Activated CD4-positive, alpha-beta memory T cell treated with anti-CD3 and anti-CD28 coated beads for 36 hours (primary cell): ENCODE data around the gene CARNS1. TPM values are rescaled to one million over a fixed set of nuclear protein-coding genes. Genes with fewer than 3 reads are reported as not detected.

ENCODE experiments used
- CTCF ChIA-PET: fragments of 350-600 bp; sonication (Branson Sonifier 250); formaldehyde crosslinking; loops from one replicate; lab custom pipeline; 2021; ENCODE audit warnings: antibody characterized with exemption, inconsistent platforms; lab: Charles Lee
- POLR2A ChIA-PET: fragments of 350-600 bp; sonication (Branson Sonifier 250); formaldehyde crosslinking; loops from one replicate; lab custom pipeline; 2021; ENCODE audit warnings: antibody characterized with exemption; lab: Charles Lee
- DNase-seq: peaks from one replicate; pipeline ENCODE4 v3.0.0-alpha.2; 2020
- H3K27ac Mint-ChIP-seq: one replicate; pipeline ENCODE4 v1.8.0; 2021; ENCODE audit warnings: mixed read lengths
- H3K27me3 Mint-ChIP-seq: one replicate; pipeline ENCODE4 v1.8.0; 2021; ENCODE audit warnings: mixed read lengths
- H3K36me3 Mint-ChIP-seq: one replicate; pipeline ENCODE4 v1.8.0; 2021; ENCODE audit warnings: mixed read lengths
- H3K4me1 Mint-ChIP-seq: one replicate; pipeline ENCODE4 v1.8.0; 2021; ENCODE audit warnings: low read depth, mixed read lengths
- H3K4me3 Mint-ChIP-seq: one replicate; pipeline ENCODE4 v1.8.0; 2021; ENCODE audit warnings: mild to moderate bottlenecking, mixed read lengths
- H3K9me3 Mint-ChIP-seq: one replicate; pipeline ENCODE4 v1.8.0; 2021; ENCODE audit warnings: mixed read lengths
- intact Hi-C: fragments of 100-400 bp; cut with micrococcal nuclease; formaldehyde crosslinking; loops from one replicate; pipeline ENCODE4 v1.15.1; 2023
- total RNA-seq, 2 experiments: library from RNA; stranded (reverse); gene quantifications; one replicate each; pipeline ENCODE4 v1.2.3, GENCODE V29; 2021

Gene CARNS1, protein sequence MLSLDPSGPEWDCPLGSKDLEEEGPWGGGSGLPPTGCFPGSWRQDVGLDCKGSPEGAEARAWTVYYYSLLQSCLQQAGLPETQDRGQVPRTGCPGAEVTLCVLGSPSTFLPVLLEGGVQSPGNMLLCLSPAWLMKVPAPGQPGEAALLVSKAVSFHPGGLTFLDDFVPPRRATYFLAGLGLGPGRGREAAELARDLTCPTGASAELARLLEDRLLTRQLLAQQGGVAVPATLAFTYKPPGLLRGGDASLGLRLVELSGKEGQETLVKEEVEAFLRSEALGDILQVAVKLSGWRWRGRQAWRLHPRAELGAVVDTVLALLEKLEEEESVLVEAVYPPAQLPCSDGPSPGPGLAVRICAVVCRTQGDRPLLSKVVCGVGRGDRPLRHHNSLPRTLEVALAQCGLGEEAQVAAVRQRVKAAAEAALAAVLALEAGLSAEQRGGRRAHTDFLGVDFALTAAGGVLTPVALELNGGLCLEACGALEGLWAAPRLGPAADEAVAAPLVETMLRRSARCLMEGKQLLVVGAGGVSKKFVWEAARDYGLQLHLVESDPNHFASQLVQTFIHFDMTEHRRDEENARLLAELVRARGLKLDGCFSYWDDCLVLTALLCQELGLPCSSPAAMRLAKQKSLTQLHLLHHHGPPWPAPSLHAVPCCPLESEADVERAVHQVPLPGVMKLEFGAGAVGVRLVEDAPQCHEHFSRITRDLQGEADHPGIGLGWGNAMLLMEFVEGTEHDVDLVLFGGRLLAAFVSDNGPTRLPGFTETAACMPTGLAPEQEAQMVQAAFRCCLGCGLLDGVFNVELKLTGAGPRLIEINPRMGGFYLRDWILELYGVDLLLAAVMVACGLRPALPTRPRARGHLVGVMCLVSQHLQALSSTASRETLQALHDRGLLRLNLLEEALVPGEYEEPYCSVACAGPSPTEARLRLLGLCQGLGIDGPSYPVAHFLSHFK
- 1 to 10 TPM; 2.3 to 3.3 TPM for total RNA-seq

DNA sequence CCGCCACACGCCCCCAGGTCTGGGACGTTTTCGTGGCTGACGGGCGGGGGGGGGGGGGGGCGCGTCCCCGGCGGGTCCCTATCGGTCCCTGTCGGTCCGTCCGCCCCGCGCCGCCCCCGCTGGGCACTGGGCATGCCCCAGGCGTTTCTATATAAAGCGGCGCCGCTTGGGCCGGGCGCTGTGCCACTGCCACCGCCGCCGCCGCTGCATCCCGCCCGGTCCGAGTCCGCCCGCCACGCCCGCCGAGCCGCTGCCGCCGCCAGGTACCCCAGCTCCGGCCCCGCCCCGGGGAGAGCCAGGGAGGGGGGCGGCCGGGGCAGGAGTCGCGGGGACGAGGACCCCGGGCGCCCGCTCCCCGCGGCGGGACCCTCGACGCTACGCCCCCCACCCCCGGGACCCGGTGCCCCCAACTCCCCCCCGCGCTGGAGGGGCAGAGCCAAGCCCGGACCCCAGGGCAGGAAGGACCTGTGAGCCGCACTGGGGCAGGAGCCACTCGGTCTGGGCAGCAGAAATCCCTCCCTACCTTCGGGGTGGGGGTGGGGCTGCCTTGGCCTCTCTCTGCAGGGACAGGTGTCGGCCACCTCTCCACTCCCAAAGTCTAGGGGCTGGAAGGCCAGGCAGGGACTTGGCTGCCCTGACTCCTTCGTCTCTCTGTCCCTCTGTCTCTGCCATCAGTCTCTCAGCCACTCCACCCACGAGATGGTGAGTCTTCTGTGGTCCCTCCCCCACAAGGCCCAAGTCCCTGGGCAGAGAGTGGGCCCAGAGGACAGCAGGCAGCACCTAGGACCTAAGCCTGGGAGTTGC lies at the start of gene CARNS1:
CARNS1 (plus strand) TSS at position 178 of the 804 bp plus-strand sequence; CDS start at position 700, 522 bp downstream.
- H3K9me3 Mint-ChIP-seq, result no peaks in the 10 kb centered on the region
- CTCF ChIA-PET, result interaction anchor here (0.6 to 1.2 kb wide), 2 partner anchors 12 to 14 kb away, joined by 3 to 7 read pairs; partner anchors contain the start of genes PPP1CA and TBC1D10C
- peaks cover 67% of the 10 kb centered on the region for H3K4me1 Mint-ChIP-seq
- H3K27me3 Mint-ChIP-seq, result no peaks in the 10 kb centered on the region
- H3K36me3 Mint-ChIP-seq, result no peaks in the 10 kb centered on the region
- no peak for DNase-seq
- intact Hi-C loops, result no loop called here
- H3K4me3 Mint-ChIP-seq, result peak within 1 kb of the TSS; percentile 66
- POLR2A ChIA-PET, result interaction anchor here (0.9 to 1.9 kb wide), 2 partner anchors 11 to 24 kb away, joined by 3 to 8 read pairs; partner anchors contain the start of gene RAD9A
- H3K27ac Mint-ChIP-seq, result peak within 1 kb of the TSS; percentile 84

DNA sequence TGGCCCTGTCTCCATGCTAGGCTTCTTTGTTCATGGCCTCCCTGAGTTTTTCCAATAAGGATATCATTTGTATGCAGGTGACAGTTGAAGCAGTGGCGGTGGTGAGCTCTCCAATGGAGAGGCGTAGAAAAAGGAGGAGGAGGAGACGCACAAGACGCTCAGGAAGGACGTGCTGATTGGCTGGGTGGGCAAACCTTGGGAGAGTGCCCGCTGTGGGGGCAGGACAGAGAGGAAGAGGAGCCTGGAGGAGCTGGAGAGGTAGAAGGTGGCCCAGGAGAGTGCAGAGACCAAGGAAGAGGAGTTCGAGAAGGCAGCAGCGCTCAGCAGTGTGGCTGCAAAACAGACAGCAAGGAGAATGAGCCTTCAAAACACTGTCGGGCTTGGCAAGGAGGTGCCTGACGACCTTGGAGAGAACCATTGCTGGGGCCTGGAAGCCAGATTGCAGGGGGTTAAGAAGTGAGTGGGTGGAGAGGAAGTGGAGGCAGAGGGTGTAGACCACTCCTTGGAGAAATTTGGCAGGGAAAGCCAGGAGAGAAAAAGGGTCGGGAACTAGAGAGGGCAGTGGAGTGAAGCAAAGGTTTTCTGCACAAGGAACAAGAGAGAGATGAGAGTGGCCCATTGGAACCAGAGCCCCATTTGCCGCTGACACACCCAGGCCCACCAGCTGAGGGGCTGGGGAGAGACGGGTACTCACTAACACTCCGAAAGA lies 49.6 kb upstream of the CARNS1 start:
- Mint-ChIP-seq H3K36me3 (no peaks in the 10 kb centered on the region), H3K4me3 (no peak overlapping the region), H3K27me3 (no peaks in the 10 kb centered on the region), H3K4me1 (peaks cover 51% of the 10 kb centered on the region), H3K9me3 (no peaks in the 10 kb centered on the region), H3K27ac (no peak overlapping the region)
- ChIA-PET POLR2A (no interaction called here), CTCF (interaction anchor here (0.8 to 4.1 kb wide), 4 partner anchors 10 to 17 kb away, joined by 3 to 15 read pairs (median 8); no protein-coding TSS in a partner anchor)
- no peak for DNase-seq
- intact Hi-C loops, result no loop called here

DNA sequence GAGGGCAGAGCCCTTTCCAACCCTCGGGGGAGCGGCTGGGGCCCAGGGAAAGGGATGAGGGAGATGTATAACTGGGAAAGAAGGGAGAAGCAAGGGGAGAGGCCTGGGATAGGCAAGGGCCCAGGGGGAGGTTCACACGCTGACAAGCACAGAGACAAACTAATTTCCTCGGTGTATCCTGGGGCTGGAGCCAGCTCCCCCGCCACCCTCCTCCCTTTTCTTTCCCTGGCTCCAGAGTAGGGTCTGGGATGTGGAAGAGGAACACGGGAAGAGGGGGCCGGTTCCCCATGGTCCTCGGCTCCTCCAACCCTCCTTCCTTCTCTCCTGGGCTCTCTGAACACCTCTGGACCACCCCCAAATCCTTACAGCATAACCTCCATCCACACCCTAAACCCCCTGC lies 48.9 kb upstream of the CARNS1 start:
- Mint-ChIP-seq H3K4me3 (no peak overlapping the region), H3K27ac (no peak overlapping the region), H3K27me3 (no peaks in the 10 kb centered on the region), H3K36me3 (no peaks in the 10 kb centered on the region), H3K4me1 (peaks cover 57% of the 10 kb centered on the region), H3K9me3 (no peaks in the 10 kb centered on the region)
- intact Hi-C loops, result no loop called here
- no peak for DNase-seq
- POLR2A ChIA-PET, result no interaction called here
- CTCF ChIA-PET, result interaction anchor here (2.2 to 4.1 kb wide), 2 partner anchors 10 to 15 kb away, joined by 11 to 15 read pairs; no protein-coding TSS in a partner anchor

DNA sequence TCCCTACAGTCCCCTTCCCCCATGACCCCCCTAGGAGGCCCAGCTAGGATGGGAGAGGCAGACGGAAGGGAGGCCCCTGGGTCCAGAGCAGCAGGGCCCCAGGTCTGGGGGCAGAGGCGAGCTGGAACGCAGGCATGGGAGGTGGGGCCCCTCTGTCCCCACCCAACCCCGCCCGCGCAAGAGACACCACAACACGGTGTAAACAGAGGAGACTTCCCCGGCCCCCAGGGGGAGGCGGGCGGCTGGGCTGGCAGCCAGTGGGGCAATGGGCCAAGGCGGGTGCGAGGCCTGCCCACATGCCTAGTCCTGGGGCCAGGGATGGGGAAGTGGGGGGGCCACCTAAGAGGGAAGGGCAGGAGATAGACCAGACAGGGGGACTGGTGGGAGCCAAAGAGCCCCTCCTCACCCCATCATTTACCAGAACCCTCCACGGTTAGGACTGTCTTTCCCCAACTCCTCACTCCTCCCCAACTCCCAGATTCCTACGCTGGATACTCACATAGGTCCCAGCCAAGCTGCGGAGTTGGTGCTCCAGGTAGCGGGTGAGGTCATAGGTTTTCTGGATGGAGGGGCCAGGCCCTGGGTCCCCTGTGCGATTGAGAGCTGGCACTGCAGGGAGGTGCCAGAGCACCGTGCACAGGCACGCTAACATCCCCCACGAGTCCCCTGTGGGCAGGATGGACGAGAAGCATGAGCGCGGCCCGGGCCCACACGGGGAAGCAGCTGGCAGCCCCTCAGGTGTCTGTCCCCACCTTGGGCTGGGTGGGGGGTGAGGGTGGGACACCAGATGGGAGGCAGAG lies 48.3 kb upstream of the CARNS1 start:
- no peaks in the 10 kb centered on the region for H3K36me3 Mint-ChIP-seq
- peaks cover 61% of the 10 kb centered on the region for H3K4me1 Mint-ChIP-seq
- no peak overlapping the region for H3K4me3 Mint-ChIP-seq
- peaks cover 4% of the 10 kb centered on the region for H3K27me3 Mint-ChIP-seq
- no peak overlapping the region for H3K27ac Mint-ChIP-seq
- no peak for DNase-seq
- ChIA-PET POLR2A (no interaction called here), CTCF (interaction anchor here (1.1 to 8.5 kb wide), 3 partner anchors 10 to 17 kb away, joined by 3 to 106 read pairs (median 15); no protein-coding TSS in a partner anchor)
- H3K9me3 Mint-ChIP-seq, result no peaks in the 10 kb centered on the region
- intact Hi-C loops, result no loop called here

DNA sequence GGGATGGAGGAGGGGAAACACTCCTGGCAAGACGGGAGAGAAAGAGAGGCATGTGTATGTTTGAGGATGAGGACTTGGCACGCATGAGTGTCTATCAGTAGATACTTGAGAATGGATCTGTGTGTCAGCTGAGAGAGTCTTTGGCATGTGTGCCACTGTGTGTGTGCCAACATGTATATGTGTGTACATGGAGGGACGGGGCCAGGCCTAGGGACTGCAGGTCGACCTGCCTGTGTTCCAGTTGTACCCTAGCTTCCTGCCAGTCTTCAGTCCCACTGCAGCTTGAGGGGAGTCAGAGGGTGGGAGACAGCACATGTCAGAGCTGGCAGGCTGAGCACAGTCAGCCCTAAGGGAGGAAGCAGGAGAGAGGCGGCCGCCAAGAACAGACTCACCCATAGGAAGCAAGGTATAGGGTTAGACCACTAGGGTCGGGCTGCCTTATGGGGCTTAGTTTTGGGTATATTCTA lies 47.7 kb upstream of the CARNS1 start:
- no peak overlapping the region for H3K27ac Mint-ChIP-seq
- POLR2A ChIA-PET, result no interaction called here

DNA sequence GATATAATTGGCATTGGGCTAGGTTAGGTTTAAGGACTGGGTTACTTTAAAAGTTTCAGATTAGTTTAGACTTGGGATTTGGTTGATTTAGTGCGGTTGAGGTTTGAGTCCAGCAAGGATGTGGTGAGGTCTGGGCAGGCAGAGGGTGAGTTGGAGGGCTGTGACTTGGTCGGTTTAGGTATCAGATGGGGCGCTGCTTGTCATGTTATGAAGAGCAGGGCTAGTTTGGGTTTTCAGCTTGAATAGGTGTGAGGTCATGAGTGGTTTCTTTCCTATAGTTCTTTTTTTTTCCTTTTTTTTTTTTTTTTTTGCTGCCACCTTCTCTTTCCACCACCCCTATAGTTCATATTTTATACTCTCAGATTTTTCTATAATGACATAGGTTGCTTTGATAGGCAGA lies 46.9 kb upstream of the CARNS1 start:
- no peaks in the 10 kb centered on the region for H3K36me3 Mint-ChIP-seq
- H3K4me1 Mint-ChIP-seq, result peaks cover 60% of the 10 kb centered on the region
- ChIA-PET POLR2A (no interaction called here), CTCF (interaction anchor here (2.8 to 21.4 kb wide), 3 partner anchors 12 to 22 kb away, joined by 18 to 995 read pairs (median 106); partner anchors contain the start of gene POLD4)
- peaks cover 4% of the 10 kb centered on the region for H3K27me3 Mint-ChIP-seq
- no peaks in the 10 kb centered on the region for H3K9me3 Mint-ChIP-seq
- H3K27ac Mint-ChIP-seq, result peak overlapping the region; percentile 31
- intact Hi-C loops, result no loop called here
- no peak overlapping the region for H3K4me3 Mint-ChIP-seq
- peak; percentile 68 for DNase-seq

More for the DNA sequence above, 47.7 kb upstream of the CARNS1 start:
- CTCF ChIA-PET, result interaction anchor here (1.1 to 8.5 kb wide), 3 partner anchors 11 to 17 kb away, joined by 3 to 106 read pairs (median 15); no protein-coding TSS in a partner anchor
- Mint-ChIP-seq H3K9me3 (no peaks in the 10 kb centered on the region), H3K4me1 (peaks cover 61% of the 10 kb centered on the region), H3K27me3 (peaks cover 4% of the 10 kb centered on the region), H3K36me3 (no peaks in the 10 kb centered on the region), H3K4me3 (no peak overlapping the region)
- DNase-seq, result no peak
- intact Hi-C loops, result no loop called here

DNA sequence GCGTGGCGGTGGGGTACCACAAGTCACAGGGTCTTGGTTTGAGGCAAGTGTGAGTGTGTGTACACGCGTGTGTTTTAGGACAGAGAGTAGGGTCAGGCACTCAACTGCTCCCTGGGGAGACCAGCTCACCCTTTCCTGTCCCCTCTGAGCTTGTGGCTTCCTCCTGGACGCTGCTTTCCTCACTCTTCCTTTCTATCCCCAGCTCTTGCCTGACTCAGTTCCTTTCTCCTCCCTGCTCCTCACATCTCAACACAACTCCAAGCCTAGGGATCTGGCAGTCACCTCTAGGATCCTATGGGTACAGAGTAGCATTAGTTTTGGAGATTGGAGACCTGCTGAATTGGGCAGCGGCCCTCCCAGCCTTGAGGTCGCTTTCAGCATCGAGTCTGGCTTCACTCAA lies 46.2 kb upstream of the CARNS1 start:
- H3K9me3 Mint-ChIP-seq, result no peaks in the 10 kb centered on the region
- CTCF ChIA-PET, result interaction anchor here (1.0 to 21.4 kb wide), 5 partner anchors 13 to 97 kb away, joined by 3 to 995 read pairs (median 18); partner anchors contain the start of genes POLD4 and RAD9A
- H3K27ac Mint-ChIP-seq, result no peak overlapping the region
- H3K4me1 Mint-ChIP-seq, result peaks cover 60% of the 10 kb centered on the region
- intact Hi-C loops, result no loop called here
- peaks cover 8% of the 10 kb centered on the region for H3K27me3 Mint-ChIP-seq
- no peak for DNase-seq
- POLR2A ChIA-PET, result no interaction called here
- no peaks in the 10 kb centered on the region for H3K36me3 Mint-ChIP-seq
- H3K4me3 Mint-ChIP-seq, result no peak overlapping the region

DNA sequence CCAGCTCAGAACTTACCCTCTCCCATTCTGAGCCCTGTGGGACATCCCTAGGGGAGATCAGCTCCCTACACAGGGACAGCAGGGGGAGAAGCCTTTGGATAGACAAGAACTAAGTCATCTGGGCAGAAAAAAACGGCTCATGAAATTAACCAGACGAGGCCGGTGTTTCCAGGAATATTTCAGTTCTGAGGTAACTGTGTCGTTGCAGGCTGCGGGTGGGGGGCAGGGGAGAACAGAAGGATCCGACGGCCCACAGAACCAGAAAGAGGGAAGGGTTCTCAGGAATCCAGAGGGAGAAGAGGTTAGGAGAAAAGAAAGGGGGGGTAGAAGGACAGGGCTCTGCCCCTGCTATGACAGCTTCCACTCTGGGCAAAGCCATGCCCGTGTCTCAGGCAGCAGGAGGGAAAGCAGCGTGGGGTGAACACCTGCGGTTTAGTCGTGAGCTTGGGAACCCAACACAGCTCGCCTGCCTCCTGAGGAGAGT lies 45.6 kb upstream of the CARNS1 start:
- Mint-ChIP-seq H3K4me3 (no peak overlapping the region), H3K27ac (no peak overlapping the region), H3K36me3 (no peaks in the 10 kb centered on the region), H3K4me1 (peaks cover 60% of the 10 kb centered on the region), H3K27me3 (peaks cover 8% of the 10 kb centered on the region), H3K9me3 (no peaks in the 10 kb centered on the region)
- no peak for DNase-seq
- ChIA-PET POLR2A (interaction anchor here (0.7 to 1.4 kb wide), 3 partner anchors 17 to 22 kb away, joined by 3 to 4 read pairs (median 3); partner anchors contain the start of genes POLD4 and RAD9A), CTCF (interaction anchor here (1.0 to 21.4 kb wide), 7 partner anchors 13 to 106 kb away, joined by 3 to 995 read pairs (median 16); partner anchors contain the start of genes POLD4 and RAD9A)
- intact Hi-C loops, result no loop called here

DNA sequence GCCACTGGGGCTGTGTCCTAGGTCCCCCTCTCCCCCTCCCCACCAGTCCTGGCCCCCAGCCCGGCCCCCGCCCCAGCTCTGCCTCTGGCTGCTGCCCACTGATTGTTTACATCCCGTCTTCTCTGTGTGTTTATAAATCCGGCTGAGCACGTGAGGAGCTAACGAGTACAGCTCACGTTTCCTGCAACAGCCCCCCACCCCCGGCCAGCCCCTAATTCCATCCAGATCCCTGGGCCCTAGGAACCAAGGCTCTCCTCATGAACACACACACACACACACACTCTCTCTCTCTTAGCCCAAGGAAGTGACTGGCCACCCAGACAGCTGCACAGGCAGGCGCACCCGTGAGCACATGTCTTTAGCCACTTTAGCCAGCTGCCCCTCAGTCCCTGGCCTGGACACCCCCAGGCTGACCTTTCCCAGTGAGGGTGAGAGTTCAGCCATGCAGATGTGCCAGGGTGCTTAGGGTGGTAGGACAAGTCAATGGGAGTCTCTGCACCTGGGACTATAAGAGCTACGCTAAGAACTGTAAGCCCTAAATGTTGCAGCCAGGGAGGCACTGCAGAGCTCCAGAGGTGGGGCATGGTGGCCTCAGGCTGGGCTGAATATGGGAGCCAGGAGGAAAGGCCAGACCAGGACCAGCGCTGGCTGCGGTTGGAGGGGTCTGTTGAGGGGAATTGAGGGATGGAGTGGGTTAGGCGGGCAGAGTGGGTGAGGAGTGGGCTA lies 45.0 kb upstream of the CARNS1 start:
- peaks cover 57% of the 10 kb centered on the region for H3K4me1 Mint-ChIP-seq
- ChIA-PET CTCF (interaction anchor here (0.5 to 21.4 kb wide), 8 partner anchors 13 to 107 kb away, joined by 3 to 995 read pairs (median 10); partner anchors contain the start of genes POLD4 and RAD9A), POLR2A (interaction anchor here (0.7 to 1.4 kb wide), 5 partner anchors 11 to 21 kb away, joined by 3 to 4 read pairs (median 3); partner anchors contain the start of genes POLD4 and RAD9A)
- intact Hi-C loops, result no loop called here
- no peak overlapping the region for H3K27ac Mint-ChIP-seq
- DNase-seq, result no peak
- H3K4me3 Mint-ChIP-seq, result no peak overlapping the region
- H3K27me3 Mint-ChIP-seq, result peaks cover 8% of the 10 kb centered on the region
- no peaks in the 10 kb centered on the region for H3K36me3 Mint-ChIP-seq
- no peaks in the 10 kb centered on the region for H3K9me3 Mint-ChIP-seq
